Mammary microvascular endothelial cell (primary cell): Measurements from ENCODE around the gene STT3B. TPM values are rescaled to one million over a fixed set of nuclear protein-coding genes. Genes with fewer than 3 reads are reported as not detected.

Source experiments
- total RNA-seq: library from RNA; depleted of rRNA; stranded (reverse); fragments of >200 nt; gene quantifications from 2 replicates; pipeline ENCODE4 v1.2.3, GENCODE V29; 2015

Gene STT3B
- 99.4 and 102 TPM in 2 replicates for total RNA-seq

DNA sequence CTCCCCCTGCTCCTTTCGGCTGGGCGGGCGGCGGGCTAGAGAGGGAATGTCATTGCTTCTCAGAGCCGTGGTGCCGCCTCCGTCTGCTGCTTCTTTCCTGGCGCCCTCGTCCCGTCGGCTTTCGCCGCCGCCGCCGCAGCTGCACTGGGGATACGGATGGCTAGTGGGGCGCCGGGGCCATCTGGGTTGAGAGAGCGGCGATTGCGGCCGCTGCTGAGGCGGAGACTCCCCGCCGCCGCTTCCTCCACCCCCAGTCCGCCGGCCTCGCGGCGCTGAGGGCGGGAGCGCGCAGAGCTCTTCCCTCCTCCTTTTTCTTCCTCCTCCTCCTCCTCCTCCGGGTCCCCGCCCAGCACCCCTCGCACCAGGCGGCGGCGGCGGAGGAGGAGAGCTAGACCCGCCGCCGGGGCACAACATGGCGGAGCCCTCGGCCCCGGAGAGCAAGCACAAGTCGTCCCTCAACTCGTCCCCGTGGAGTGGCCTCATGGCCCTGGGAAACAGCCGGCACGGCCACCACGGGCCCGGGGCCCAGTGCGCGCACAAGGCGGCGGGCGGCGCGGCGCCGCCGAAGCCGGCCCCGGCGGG is at the start of gene STT3B:
STT3B (plus strand) TSS at position 339 of the 582 bp plus-strand sequence; CDS start at position 413, 74 bp downstream.

